GM19035 (cell line): ENCODE results near the gene CALY.

Source experiments
- ATAC-seq: cut with Tn5 transposase; IDR thresholded peaks from one replicate; pipeline ENCODE4 v1.9.1; 2021; ENCODE audit not compliant: unreplicated experiment

Gene CALY

DNA sequence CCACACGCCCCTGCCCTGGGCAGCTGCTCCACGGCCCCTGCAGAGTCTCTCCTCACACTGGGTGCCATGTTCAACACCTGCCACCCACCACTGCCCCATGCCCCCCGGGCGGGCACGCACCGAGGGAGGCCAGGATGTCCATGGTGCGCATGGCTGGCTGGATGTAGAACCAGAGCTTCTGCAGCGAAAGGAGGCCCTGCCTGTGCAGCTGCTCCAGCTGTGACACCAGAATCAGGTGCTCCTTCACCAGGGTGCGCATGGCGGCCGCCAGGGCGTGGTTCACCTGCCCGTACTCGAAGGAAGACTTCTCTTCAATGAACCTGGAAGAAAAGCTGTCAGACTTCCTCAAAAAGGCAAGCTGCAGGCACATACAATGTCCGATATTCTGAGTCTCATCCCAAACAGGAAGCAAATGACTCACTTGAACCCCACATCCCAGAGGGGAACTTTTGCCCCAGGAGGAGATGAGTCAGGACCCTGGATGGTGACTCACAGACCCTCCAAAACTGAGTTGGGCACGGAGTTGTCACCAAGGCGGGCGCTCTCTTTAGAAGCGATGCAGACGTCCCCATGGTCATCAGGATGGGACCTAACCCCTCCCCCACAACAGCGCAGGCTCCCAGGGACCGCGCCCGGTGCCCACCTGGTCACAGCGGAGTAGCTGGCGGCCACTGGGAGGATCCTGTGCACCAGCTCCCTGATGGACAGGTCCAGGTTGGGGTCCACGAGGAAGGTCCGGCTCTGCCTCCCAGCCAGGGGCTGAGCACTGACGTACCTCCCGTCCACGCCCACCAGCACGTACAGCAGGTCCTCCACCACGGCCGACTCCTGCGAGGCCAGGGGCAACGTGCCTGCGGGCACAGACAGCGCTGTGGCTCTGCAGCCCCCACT lies 43.5 kb downstream of the CALY start:
- no peak for ATAC-seq

GRCh38 chr10:133289761-133290160 lies 46.9 kb downstream of the CALY start:
- ATAC-seq, result no peak

DNA sequence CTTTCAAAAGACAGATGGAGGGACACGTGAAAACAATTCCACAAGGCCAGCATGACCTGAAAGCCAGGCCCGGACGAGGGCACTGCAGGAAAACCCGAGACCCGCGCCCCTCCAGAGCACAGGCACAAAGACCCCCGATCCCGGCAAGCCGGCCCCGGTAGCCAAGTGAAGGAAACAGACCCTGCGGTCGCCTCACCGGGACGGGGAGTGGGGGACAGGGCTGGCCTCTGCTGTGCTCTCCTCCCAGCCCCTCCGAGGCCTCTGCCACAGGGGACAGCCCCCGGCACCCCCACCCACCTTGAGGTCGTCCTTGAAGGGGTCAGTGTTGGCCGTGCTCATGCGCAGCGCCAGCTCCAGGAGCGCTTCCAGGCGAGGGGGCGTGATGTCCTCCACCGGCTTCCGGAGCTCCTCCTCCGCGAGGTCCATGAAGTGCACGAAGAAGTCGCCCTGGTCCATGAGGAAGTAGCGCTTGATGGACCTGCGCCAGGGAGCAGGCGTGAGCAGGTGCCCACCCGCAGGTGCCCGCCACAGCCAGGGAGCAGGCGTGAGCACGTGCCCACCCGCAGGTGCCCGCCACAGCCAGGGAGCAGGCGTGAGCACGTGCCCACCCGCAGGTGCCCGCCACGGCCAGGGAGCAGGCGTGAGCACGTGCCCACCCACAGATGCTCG lies 48.7 kb downstream of the CALY start:
- ATAC-seq, result no peak

DNA sequence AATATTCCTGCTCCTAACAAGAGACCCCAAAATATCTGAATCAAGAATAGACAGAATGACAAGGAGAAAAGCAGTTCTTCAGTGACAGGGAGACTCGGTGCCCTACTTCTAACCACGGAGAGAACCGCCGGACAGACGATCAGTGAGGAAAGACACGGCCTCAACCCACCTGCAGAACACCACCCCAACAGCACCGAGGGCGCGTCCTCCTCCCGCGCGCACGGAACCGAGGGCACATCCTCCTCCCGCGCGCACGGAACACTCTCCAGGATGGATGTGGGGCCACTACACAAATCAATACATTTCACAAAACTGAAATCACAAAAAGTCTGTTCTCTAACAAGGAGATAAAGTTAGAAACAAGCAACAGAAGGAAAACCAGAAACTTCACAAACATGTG lies 50.3 kb downstream of the CALY start:
- no peak for ATAC-seq

DNA sequence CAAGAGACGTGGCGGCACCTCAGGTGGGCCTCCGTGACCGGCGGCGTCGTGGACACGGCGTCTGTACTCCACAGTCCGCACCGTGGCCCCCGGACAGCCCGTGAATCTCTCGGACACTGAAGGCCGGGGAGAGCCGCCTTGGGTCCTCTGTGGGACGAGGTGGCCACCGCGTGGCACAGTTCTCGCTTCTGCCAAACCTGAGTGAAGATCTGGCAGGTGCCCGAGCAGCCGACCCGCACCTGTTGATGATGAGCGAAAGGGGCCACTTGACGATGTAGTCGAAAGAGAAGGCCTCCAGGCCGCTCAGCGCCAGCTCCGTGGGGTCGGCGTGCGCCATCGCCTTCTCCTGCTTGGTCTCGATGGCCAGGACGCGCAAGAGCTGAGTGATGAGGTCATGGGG lies 51.5 kb downstream of the CALY start:
- no peak for ATAC-seq

DNA sequence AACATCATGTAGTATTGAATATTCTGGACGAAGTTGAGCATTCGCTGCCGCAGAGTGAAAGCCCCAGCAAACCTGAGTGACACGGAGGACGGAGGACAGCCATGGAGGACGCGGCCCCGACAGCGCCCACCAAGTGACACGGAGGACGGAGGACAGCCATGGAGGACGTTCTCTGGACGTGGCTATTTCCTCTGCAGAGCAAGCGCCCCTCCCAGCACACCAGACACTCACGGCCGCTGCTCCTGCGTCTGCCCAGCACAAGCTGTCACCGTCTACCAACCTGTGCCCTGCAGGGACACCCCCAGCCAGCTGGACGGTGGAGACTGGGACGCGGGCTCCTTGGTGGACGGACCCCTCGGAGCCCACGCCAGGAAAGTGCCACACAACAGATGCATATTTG lies 52.8 kb downstream of the CALY start:
- no peak for ATAC-seq

DNA sequence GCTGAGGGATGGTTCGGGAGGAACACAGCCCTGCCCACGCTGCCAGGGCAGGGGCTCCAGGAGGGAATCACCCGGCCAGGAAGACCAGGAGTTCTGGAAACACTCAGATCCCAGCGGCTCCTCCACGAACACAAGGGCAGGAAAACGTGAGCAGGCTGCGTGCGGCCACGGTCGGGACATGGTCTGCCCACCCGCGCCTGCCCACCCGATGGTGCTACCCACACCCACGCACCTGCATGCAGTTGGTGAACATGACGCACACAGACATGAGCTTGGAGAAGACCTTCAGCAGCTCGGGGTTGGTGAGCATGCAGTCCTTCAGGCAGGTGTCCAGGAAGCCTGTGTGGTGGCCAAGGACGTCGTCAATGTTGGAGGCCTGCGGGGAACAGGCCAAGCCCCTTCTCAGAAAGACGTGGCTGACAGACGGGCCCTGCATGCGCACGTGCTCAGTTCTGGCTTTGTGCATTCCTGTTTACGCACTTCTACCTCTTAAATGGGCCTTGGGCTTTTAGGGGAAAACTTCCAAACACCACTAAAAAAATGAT lies 53.8 kb downstream of the CALY start:
- no peak for ATAC-seq

DNA sequence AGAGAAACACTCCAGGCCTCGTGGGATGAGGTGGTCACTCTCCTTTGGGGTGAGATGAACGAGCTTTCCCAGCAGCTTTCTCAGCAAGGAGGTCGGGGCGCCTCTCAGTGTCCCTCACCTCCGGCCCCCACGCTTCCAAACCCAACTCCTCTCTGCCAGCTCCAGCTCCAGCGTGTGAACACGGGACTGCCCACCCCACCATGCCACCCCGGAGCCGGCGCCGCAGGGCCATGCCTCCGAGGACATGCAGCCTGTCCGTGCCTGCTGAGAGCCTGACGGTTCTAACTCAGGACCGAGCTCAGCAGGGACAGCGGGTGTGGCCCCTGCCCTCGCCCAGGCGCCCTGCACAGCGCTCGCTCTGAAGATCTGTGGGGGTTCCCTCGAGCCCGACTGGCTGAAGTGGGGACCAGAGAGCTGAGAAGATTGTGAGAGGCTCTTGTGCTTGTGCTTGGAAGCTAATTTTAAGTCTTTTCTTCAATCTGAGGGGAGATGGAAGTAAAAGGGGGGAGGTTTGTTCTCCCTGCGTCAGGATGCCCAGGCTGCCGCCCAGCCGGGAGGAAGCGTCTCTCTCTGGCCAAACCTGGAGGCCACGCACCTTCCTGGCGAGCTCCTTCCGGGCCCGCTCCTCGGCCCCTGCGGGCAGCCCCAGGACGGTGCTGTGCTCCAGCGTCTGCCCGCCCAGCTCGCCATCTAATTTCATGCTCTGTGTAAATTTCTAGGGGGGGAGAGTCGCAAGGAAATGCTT lies 54.9 kb downstream of the CALY start:
- no peak for ATAC-seq

- ATAC-seq, result no peak
These were observed 55.6 kb downstream of the CALY start for GRCh38 chr10:133281084-133281483.

DNA sequence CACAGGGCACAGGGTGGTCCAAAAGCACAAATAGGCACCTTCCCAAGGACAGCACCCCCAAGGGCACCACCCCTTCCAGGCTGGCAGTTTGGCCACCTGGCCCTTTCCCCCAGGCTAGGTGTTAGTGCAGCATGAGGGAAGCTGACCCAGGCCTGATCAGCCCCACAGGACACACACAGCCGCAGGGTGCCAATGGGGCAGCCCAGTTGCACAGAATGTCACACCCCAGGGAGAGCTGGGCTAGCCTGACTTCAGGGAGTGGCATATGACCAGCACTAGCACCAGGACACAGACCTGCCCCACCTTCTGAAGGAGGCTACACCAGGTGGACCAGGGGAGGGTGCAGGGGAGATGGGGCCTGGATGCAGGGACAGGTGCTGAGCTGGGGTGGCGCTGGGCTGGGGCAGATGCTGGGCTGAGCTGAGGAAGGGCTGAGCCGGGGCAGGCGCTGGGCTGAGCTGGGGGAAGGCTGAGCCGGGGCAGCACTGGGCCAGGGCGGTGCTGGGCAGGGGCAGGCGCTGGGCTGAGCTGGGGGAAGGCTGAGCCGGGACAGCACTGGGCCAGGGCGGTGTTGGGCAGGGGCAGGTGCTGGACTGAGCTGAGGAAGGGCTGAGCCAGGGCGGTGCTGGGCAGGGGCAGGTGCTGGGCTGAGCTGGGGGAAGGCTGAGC lies 56.2 kb downstream of the CALY start:
- ATAC-seq, result no peak

DNA sequence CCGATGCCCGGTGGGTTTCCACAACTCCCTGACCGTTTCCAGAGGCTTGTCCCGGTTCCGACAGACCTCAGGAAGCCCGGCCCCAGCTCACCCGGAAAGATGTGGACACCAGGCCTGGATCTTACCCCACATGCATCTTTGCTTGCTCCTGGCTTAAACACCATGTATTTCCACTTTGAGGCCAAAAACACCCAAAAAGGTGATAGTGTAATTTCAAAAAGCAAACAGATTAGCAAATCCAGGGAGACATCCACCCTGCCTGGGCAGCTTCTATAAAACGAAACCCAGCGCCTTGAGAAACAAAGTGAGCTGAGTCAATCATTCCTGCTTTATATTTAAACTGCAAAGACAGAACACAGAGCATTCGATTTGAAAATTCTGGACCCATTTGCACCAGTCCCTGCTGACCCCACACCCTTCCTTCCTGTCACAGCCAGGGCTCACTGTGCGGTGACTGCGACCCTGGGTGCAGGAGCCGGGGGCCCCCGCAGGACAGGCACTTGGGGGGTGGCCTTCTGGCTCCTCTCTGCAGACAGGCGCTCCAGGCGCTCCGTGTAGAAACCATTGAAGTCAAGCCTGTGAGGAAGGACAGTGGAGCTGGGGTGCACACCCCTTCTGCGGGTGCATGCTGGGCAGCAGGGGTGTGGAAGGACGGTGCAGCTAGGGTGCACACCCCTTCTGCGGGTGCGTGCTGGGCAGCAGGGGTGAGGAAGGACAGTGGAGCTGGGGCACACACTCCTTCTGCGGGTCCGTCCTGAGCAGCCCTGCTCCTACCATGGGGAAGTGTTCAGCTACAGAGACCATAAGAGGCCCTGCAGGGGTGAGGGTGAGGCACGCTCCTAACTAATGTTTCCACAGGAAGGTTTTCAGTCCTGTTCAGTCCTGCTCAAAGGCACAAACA lies 57.1 kb downstream of the CALY start:
- ATAC-seq, result no peak

- ATAC-seq, result peak; percentile 46
These were observed 58.0 kb downstream of the CALY start for GRCh38 chr10:133278577-133279265.

DNA sequence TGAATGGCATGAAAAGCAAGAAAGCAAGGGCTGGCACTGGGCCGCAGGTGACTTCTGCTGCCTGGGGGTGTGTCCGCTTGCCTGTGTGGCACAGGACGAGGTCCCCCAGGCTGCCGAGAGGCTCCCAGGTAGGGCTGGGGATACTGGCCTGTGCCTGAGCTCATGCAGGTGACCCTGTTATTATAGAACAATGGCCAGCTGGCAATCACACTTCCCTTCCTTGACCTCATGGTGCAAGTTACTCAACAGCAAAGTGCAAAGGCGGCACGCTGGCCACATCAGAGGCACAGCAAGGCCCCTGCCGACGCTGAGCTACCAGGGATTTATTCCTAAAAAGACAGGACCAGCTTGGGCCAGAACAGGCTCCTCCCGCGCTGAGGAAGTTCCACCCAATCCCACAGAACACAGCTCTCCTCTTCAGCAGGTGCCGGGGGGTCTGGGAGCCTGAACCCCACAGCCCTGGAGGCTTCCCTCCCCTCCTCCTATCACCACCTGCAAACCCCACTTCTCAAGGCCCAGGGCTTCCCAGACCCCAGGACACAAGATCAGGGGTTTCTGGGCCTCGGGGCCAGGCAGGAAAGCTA lies 58.6 kb downstream of the CALY start:
- no peak for ATAC-seq

- no peak for ATAC-seq
These were observed 59.3 kb downstream of the CALY start for GRCh38 chr10:133277277-133277992.

GRCh38 chr10:133276435-133277201 lies 60.1 kb downstream of the CALY start, which contains the start of gene ADAM8:
ADAM8 (minus strand) TSS chr10:133276868; CDS start chr10:133276817, 51 bp downstream.
- peak; percentile 40 for ATAC-seq

- ATAC-seq, result peak; percentile 0
These were observed 60.6 kb downstream of the CALY start for GRCh38 chr10:133276100-133276434.

DNA sequence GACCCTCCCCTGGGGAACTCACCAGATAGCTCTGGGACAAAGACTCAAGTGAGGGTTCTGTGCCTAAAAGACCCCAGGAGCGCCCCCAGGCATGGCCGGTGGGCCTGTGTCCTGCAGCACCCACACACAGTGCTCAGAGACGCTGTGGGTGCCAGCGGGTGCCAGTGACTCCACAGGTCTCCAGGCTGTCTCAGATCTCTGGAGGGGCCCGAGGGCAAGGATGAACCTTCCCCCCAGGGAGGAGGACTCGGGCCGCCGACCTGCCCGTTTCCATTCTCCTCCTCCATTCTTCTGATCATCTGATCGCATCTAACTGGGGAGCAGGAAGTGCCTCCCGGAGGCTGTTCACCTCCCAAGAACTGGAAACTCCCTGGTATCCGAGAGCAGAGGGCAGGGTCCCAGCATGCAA lies 61.0 kb downstream of the CALY start:
- ATAC-seq, result peak; percentile 33
